ENCODE data around the gene KMT2B.

Gene KMT2B

GRCh38 chr19:35712567-35713505, 5.0 kb upstream of the KMT2B start:
- Histone ChIP-seq H3K36me3 (ENCODE audit: insufficient read depth, low read length) (no peaks in the 10 kb centered on the region), H3K4me3 (ENCODE audit: low read depth, low read length) (no peak overlapping the region), H3K27ac (ENCODE audit: low read depth, low read length) (no peak overlapping the region), H3K79me2 (ENCODE audit: control insufficient read depth, insufficient read depth, low read length, unreplicated experiment) (no peaks in the 10 kb centered on the region), H3K27me3 (ENCODE audit: insufficient read depth, low read length) (no peaks in the 10 kb centered on the region), H2AFZ (ENCODE audit: low read length, unreplicated experiment) (no peak overlapping the region), H3K4me1 (ENCODE audit: control insufficient read depth, insufficient read depth, low read length, unreplicated experiment) (peaks cover 9% of the 10 kb centered on the region)

GRCh38 chr19:35713506-35713850, 4.3 kb upstream of the KMT2B start:
- Histone ChIP-seq H3K27me3 (ENCODE audit: insufficient read depth, low read length) (no peaks in the 10 kb centered on the region), H2AFZ (ENCODE audit: low read length, unreplicated experiment) (no peak overlapping the region), H3K79me2 (ENCODE audit: control insufficient read depth, insufficient read depth, low read length, unreplicated experiment) (peaks cover 6% of the 10 kb centered on the region), H3K4me3 (ENCODE audit: low read depth, low read length) (no peak overlapping the region), H3K4me1 (ENCODE audit: control insufficient read depth, insufficient read depth, low read length, unreplicated experiment) (peaks cover 9% of the 10 kb centered on the region), H3K36me3 (ENCODE audit: insufficient read depth, low read length) (no peaks in the 10 kb centered on the region), H3K27ac (ENCODE audit: low read depth, low read length) (no peak overlapping the region)

- peaks cover 9% of the 10 kb centered on the region for H3K4me1 ChIP-seq (ENCODE audit: control insufficient read depth, insufficient read depth, low read length, unreplicated experiment)
Observed at GRCh38 chr19:35713904-35714495, 3.8 kb upstream of the KMT2B start.

DNA sequence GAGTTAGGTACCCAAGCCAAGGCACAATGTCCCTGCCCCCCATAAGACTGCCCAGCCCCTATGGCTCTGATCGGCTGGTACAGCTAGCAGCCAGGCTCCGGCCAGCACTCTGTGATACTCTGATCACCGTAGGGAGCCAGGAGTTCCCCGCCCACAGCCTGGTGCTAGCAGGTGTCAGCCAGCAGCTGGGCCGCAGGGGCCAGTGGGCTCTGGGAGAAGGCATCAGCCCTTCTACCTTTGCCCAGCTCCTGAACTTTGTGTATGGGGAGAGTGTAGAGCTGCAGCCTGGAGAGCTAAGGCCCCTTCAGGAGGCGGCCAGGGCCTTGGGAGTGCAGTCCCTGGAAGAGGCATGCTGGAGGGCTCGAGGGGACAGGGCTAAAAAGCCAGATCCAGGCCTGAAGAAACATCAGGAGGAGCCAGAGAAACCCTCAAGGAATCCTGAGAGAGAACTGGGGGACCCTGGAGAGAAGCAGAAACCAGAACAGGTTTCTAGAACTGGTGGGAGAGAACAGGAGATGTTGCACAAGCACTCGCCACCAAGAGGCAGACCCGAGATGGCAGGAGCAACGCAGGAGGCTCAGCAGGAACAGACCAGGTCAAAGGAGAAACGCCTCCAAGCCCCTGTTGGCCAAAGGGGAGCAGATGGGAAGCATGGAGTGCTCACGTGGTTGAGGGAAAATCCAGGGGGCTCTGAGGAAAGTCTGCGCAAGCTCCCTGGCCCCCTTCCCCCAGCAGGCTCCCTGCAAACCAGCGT, 3.0 kb upstream of the KMT2B start:
- Histone ChIP-seq H3K4me3 (ENCODE audit: low read depth, low read length) (no peak overlapping the region), H3K27ac (ENCODE audit: low read depth, low read length) (no peak overlapping the region)

More at GRCh38 chr19:35713904-35714495, 3.8 kb upstream of the KMT2B start:
- H3K79me2 ChIP-seq (ENCODE audit: control insufficient read depth, insufficient read depth, low read length, unreplicated experiment): peaks cover 11% of the 10 kb centered on the region
- no peaks in the 10 kb centered on the region for H3K27me3 ChIP-seq (ENCODE audit: insufficient read depth, low read length)
- H3K36me3 ChIP-seq (ENCODE audit: insufficient read depth, low read length): no peaks in the 10 kb centered on the region
- no peak overlapping the region for H3K27ac ChIP-seq (ENCODE audit: low read depth, low read length)
- no peak overlapping the region for H3K4me3 ChIP-seq (ENCODE audit: low read depth, low read length)
- no peak overlapping the region for H2AFZ ChIP-seq (ENCODE audit: low read length, unreplicated experiment)

GRCh38 chr19:35715355-35715809, 2.4 kb upstream of the KMT2B start:
- Histone ChIP-seq H3K4me3 (ENCODE audit: low read depth, low read length) (peak overlapping the region; percentile 82; the same call in 1 of the 2 replicates), H2AFZ (ENCODE audit: low read length, unreplicated experiment) (no peak overlapping the region), H3K4me1 (ENCODE audit: control insufficient read depth, insufficient read depth, low read length, unreplicated experiment) (peaks cover 9% of the 10 kb centered on the region), H3K36me3 (ENCODE audit: insufficient read depth, low read length) (no peaks in the 10 kb centered on the region), H3K27ac (ENCODE audit: low read depth, low read length) (no peak overlapping the region), H3K27me3 (ENCODE audit: insufficient read depth, low read length) (no peaks in the 10 kb centered on the region), H3K79me2 (ENCODE audit: control insufficient read depth, insufficient read depth, low read length, unreplicated experiment) (peaks cover 24% of the 10 kb centered on the region)

More for the DNA sequence above, 3.0 kb upstream of the KMT2B start:
- Histone ChIP-seq H2AFZ (ENCODE audit: low read length, unreplicated experiment) (no peak overlapping the region), H3K79me2 (ENCODE audit: control insufficient read depth, insufficient read depth, low read length, unreplicated experiment) (peaks cover 19% of the 10 kb centered on the region), H3K27me3 (ENCODE audit: insufficient read depth, low read length) (no peaks in the 10 kb centered on the region), H3K36me3 (ENCODE audit: insufficient read depth, low read length) (no peaks in the 10 kb centered on the region), H3K4me1 (ENCODE audit: control insufficient read depth, insufficient read depth, low read length, unreplicated experiment) (peaks cover 9% of the 10 kb centered on the region)

DNA sequence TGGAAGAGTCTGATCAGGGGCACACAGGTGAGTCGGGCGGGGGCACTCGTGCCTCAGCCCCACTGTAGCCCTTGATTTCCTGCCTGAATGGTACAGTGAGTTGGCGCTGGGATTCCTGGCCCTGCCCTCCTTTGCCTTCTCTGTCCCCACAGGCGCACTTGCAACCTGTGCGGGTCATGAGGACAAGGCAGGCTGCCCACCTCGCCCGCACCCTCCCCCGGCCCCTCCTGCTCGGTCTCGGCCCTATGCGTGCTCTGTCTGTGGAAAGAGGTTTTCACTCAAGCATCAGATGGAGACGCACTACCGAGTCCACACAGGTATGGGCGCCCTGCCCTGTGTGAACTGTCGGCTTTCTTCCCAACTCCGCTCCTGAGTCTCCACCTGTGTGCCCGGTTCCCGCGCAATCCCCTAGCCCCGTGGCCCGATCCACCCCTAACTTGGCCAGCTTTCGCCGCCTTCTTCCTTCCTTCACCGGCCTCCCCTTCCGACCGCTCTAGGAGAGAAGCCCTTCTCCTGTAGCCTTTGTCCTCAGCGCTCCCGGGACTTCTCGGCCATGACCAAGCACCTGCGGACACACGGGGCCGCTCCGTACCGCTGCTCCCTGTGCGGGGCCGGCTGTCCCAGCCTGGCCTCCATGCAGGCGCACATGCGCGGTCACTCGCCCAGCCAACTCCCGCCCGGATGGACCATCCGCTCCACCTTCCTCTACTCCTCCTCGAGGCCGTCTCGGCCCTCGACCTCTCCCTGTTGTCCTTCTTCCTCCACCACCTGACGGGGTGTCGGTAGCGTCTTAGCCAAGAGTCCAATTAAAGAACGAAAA, 1.6 kb upstream of the KMT2B start:
- Histone ChIP-seq H3K36me3 (ENCODE audit: insufficient read depth, low read length) (no peaks in the 10 kb centered on the region), H3K27me3 (ENCODE audit: insufficient read depth, low read length) (no peaks in the 10 kb centered on the region), H2AFZ (ENCODE audit: low read length, unreplicated experiment) (peak overlapping the region; percentile 53), H3K4me3 (ENCODE audit: low read depth, low read length) (peak overlapping the region; percentile 82), H3K27ac (ENCODE audit: low read depth, low read length) (peak overlapping the region; percentile 25; the same call in 1 of the 2 replicates), H3K79me2 (ENCODE audit: control insufficient read depth, insufficient read depth, low read length, unreplicated experiment) (peaks cover 24% of the 10 kb centered on the region), H3K4me1 (ENCODE audit: control insufficient read depth, insufficient read depth, low read length, unreplicated experiment) (peaks cover 5% of the 10 kb centered on the region)

DNA sequence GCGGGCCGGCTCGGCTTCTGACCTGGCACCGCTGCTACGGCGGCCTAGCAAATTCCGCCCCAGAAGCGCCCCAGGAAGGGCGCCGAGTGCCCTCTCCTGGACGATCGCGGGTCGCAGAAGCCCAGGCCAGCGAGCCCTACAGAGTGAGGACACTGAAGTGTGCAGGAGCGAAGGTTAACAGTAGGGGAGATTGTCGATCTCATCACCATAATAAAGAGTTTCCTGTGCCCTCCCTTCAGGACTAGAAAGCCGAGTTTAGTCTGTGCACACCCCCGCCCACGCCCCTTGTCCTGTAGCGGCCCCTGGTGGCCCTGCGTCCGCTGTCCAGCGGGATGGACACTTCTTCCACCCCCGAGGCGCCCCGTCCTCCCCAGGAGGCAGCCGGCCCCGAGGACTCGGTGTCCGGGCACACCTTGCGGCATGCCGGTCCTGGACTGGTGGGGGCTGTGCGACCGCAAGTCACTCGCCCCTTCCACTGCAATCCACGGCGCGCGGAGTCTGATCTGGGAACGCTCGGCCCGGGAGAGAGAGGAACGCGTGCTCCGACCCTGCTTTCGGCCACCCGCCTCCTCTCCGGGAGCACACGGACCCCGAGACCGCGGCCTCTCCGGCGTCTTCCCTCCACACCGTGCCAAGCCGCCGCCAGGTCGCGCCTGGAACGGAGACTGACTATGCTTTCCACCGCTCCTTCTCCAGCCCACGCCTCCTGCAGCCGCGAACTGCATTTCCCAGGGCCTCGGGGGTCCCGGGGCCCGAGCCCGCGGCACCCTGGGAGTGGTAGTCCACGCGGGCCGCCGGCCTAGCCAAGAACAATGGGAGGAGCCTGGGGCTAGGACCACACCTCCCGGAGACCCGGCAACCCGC, 770 bp upstream of the KMT2B start:
- Histone ChIP-seq H2AFZ (ENCODE audit: low read length, unreplicated experiment) (peak overlapping the region; percentile 53), H3K27me3 (ENCODE audit: insufficient read depth, low read length) (no peaks in the 10 kb centered on the region), H3K36me3 (ENCODE audit: insufficient read depth, low read length) (no peaks in the 10 kb centered on the region), H3K4me1 (ENCODE audit: control insufficient read depth, insufficient read depth, low read length, unreplicated experiment) (peaks cover 4% of the 10 kb centered on the region), H3K27ac (ENCODE audit: low read depth, low read length) (peak overlapping the region; percentile 60), H3K79me2 (ENCODE audit: control insufficient read depth, insufficient read depth, low read length, unreplicated experiment) (peaks cover 24% of the 10 kb centered on the region), H3K4me3 (ENCODE audit: low read depth, low read length) (peak overlapping the region; percentile 82)

DNA sequence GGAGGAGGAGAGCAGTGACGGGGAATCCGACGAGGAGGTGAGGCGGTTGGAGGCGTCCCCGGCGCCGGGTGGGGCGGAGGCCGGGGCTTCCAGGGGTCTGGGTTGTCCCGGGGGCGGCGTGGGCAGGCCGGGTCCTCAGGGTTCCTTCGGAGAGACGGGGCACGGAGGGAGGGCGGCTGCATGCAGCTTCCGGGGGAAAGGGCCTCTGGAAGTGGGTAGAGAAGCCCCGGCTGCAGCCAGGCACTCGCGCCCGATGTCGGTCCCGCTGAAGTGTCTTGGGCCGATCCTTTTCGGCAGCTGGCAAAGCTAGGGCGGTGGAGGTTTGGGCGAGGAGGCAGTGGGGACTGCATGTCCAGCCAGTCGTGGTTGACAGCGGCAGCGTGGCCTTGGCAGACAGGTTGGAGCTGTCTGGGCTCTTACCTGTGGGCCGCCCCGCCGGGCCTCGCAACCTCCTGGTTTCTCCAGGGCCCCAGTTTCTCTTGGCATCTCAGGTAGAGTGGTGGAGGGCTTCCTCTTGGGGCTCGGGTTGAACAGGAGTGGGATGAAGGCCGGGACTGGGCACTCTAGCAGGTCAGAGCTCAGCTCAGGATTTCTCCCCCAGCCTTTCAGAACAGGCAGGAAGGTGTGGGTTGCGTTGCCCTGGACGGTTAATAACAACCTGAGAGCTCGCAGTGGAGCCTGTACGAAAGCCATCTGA, 690 bp downstream of the KMT2B start:
- H3K79me2 ChIP-seq (ENCODE audit: control insufficient read depth, insufficient read depth, low read length, unreplicated experiment): peaks cover 24% of the 10 kb centered on the region
- H2AFZ ChIP-seq (ENCODE audit: low read length, unreplicated experiment): no peak overlapping the region
- H3K4me1 ChIP-seq (ENCODE audit: control insufficient read depth, insufficient read depth, low read length, unreplicated experiment): peaks cover 4% of the 10 kb centered on the region
- H3K27me3 ChIP-seq (ENCODE audit: insufficient read depth, low read length): no peaks in the 10 kb centered on the region
- H3K27ac ChIP-seq (ENCODE audit: low read depth, low read length): no peak overlapping the region
- no peaks in the 10 kb centered on the region for H3K36me3 ChIP-seq (ENCODE audit: insufficient read depth, low read length)
- H3K4me3 ChIP-seq (ENCODE audit: low read depth, low read length): peak overlapping the region; percentile 88
